Stimulated activated CD8-positive, alpha-beta memory T cell treated with anti-CD3 and anti-CD28 coated beads, Interleukin-15, amount 100 ng/mL, for 48 hours (primary cell): ENCODE results near the gene REM2.
"Not testable (repeated sequence)": the region's sequence is repeated elsewhere in the genome, so short reads cannot be mapped to it uniquely, and the experiment has no call there.

Source experiments
- DNase-seq, 2 donors: peaks; one replicate each; pipeline ENCODE4 v3.0.0-alpha.2; 2020; ENCODE audit warnings: low read depth in 2 of 2

Gene REM2

GRCh38 chr14:22848351-22849164 is 34.5 kb upstream of the REM2 start:
- no peak for DNase-seq

- DNase-seq: no peak
These were observed 33.7 kb upstream of the REM2 start for GRCh38 chr14:22849212-22849819.

GRCh38 chr14:22850944-22851764 is 31.9 kb upstream of the REM2 start:
- DNase-seq: peak; percentile 29 to 39

GRCh38 chr14:22852178-22852577 is 30.8 kb upstream of the REM2 start:
- not testable (repeated sequence) for DNase-seq

- DNase-seq: no peak
These were observed 30.5 kb upstream of the REM2 start for GRCh38 chr14:22852599-22852939.

GRCh38 chr14:22852940-22853767 is 29.9 kb upstream of the REM2 start:
- peak; percentile 81 to 83 for DNase-seq

- not testable (repeated sequence) for DNase-seq
These were observed 28.7 kb upstream of the REM2 start for GRCh38 chr14:22854296-22854695.

GRCh38 chr14:22854963-22855724 is 27.9 kb upstream of the REM2 start:
- no peak for DNase-seq

GRCh38 chr14:22856428-22856827 is 26.6 kb upstream of the REM2 start:
- no peak for DNase-seq

GRCh38 chr14:22860377-22860776 is 22.6 kb upstream of the REM2 start:
- DNase-seq: not testable (repeated sequence)

GRCh38 chr14:22861651-22862050 is 21.4 kb upstream of the REM2 start:
- no peak for DNase-seq

GRCh38 chr14:22864979-22865378 is 18.0 kb upstream of the REM2 start:
- no peak for DNase-seq

- DNase-seq: no peak
These were observed 17.3 kb upstream of the REM2 start for GRCh38 chr14:22865424-22866405.

- no peak for DNase-seq
These were observed 16.1 kb upstream of the REM2 start for GRCh38 chr14:22866874-22867273.

GRCh38 chr14:22870811-22871223 is 12.2 kb upstream of the REM2 start:
- DNase-seq: no peak

GRCh38 chr14:22871224-22872032 is 11.6 kb upstream of the REM2 start, which contains the start of gene LRP10:
TSS of gene LRP10 (plus strand) at chr14:22871740. CDS start at chr14:22872304, 564 bp downstream.
- DNase-seq: peak; percentile 69 to 79

- DNase-seq: peak; percentile 32 to 46
These were observed 10.8 kb upstream of the REM2 start for GRCh38 chr14:22872033-22872832.
